HEK293 (cell line): Measurements from ENCODE around the gene HOXB8.

ENCODE experiments used
- BCL11B ChIP-seq: fragments of 450-650 bp; formaldehyde crosslinking; IDR thresholded peaks from 2 replicates; pipeline ENCODE4 v1.5.1; 2016; ENCODE audit warnings: low read depth, missing biosample characterization, missing genetic modification characterization
- MZF1 ChIP-seq: fragments of 450-650 bp; formaldehyde crosslinking; IDR thresholded peaks from 2 replicates; pipeline ENCODE4 v1.5.1; 2017; ENCODE audit warnings: missing biosample characterization, missing genetic modification characterization, borderline replicate concordance
- ZBTB49 ChIP-seq: fragments of 450-650 bp; formaldehyde crosslinking; IDR thresholded peaks from 2 replicates; pipeline ENCODE4 v1.5.1; 2016; ENCODE audit warnings: missing biosample characterization, missing genetic modification characterization, low read depth
- ZNF146 ChIP-seq: fragments of 450-650 bp; formaldehyde crosslinking; IDR thresholded peaks from 2 replicates; pipeline ENCODE4 v1.5.1; 2016; ENCODE audit warnings: missing biosample characterization, missing genetic modification characterization
- ZNF362 ChIP-seq: fragments of 450-650 bp; formaldehyde crosslinking; IDR thresholded peaks from 2 replicates; pipeline ENCODE4 v1.5.1; 2016; ENCODE audit warnings: missing biosample characterization, missing genetic modification characterization
- ZNF501 ChIP-seq: fragments of 450-650 bp; formaldehyde crosslinking; IDR thresholded peaks from 2 replicates; pipeline ENCODE4 v1.5.1; 2016; ENCODE audit warnings: missing biosample characterization, missing genetic modification characterization
- ZNF830 ChIP-seq: fragments of 450-650 bp; IDR thresholded peaks from 2 replicates; pipeline ENCODE4 v1.5.0; 2018; ENCODE audit warnings: missing biosample characterization, missing genetic modification characterization, low read depth, mild to moderate bottlenecking, moderate library complexity
- ZNF843 ChIP-seq: fragments of 450-650 bp; formaldehyde crosslinking; IDR thresholded peaks from 2 replicates; pipeline ENCODE4 v1.5.1; 2016; ENCODE audit warnings: missing biosample characterization, missing genetic modification characterization
- TF ChIP-seq, protein P1 (sequence below): fragments of 450-650 bp; formaldehyde crosslinking; IDR thresholded peaks from 2 replicates; pipeline ENCODE4 v1.5.1; 2016; ENCODE audit warnings: missing biosample characterization, missing genetic modification characterization
- TF ChIP-seq, protein P2 (sequence below): fragments of 450-650 bp; formaldehyde crosslinking; IDR thresholded peaks from 2 replicates; pipeline ENCODE4 v1.5.1; 2016; ENCODE audit warnings: missing biosample characterization, missing genetic modification characterization
- TF ChIP-seq, protein P3 (sequence below): fragments of 450-650 bp; formaldehyde crosslinking; optimal IDR thresholded peaks from 2 replicates; pipeline ENCODE3; 2016; ENCODE audit warnings: missing biosample characterization, mild to moderate bottlenecking, missing genetic modification characterization

- TF ChIP-seq, protein P1, sequence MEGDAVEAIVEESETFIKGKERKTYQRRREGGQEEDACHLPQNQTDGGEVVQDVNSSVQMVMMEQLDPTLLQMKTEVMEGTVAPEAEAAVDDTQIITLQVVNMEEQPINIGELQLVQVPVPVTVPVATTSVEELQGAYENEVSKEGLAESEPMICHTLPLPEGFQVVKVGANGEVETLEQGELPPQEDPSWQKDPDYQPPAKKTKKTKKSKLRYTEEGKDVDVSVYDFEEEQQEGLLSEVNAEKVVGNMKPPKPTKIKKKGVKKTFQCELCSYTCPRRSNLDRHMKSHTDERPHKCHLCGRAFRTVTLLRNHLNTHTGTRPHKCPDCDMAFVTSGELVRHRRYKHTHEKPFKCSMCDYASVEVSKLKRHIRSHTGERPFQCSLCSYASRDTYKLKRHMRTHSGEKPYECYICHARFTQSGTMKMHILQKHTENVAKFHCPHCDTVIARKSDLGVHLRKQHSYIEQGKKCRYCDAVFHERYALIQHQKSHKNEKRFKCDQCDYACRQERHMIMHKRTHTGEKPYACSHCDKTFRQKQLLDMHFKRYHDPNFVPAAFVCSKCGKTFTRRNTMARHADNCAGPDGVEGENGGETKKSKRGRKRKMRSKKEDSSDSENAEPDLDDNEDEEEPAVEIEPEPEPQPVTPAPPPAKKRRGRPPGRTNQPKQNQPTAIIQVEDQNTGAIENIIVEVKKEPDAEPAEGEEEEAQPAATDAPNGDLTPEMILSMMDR: 0 out of 2 replicates have a peak, but pooled peaks have one; percentile 7
- TF ChIP-seq ZNF501 (tag by site-specific recombination): no peak
- no peak for TF ChIP-seq ZNF146 (tag by site-specific recombination)
- TF ChIP-seq ZNF830 (tag by site-specific recombination): no peak
- TF ChIP-seq, protein P2, sequence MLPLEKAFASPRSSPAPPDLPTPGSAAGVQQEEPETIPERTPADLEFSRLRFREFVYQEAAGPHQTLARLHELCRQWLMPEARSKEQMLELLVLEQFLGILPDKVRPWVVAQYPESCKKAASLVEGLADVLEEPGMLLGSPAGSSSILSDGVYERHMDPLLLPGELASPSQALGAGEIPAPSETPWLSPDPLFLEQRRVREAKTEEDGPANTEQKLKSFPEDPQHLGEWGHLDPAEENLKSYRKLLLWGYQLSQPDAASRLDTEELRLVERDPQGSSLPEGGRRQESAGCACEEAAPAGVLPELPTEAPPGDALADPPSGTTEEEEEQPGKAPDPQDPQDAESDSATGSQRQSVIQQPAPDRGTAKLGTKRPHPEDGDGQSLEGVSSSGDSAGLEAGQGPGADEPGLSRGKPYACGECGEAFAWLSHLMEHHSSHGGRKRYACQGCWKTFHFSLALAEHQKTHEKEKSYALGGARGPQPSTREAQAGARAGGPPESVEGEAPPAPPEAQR (tag by site-specific recombination): no peak
- no peak for TF ChIP-seq BCL11B (tag by site-specific recombination)
- TF ChIP-seq ZBTB49 (tag by site-specific recombination): no peak
- no peak for TF ChIP-seq MZF1 (tag by site-specific recombination)
- TF ChIP-seq, protein P3, sequence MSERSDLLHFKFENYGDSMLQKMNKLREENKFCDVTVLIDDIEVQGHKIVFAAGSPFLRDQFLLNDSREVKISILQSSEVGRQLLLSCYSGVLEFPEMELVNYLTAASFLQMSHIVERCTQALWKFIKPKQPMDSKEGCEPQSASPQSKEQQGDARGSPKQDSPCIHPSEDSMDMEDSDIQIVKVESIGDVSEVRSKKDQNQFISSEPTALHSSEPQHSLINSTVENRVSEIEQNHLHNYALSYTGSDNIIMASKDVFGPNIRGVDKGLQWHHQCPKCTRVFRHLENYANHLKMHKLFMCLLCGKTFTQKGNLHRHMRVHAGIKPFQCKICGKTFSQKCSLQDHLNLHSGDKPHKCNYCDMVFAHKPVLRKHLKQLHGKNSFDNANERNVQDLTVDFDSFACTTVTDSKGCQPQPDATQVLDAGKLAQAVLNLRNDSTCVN (tag by site-specific recombination): no peak
- no peak for TF ChIP-seq ZNF362
- TF ChIP-seq ZNF843 (tag by site-specific recombination): no peak
Observed at GRCh38 chr17:48562934-48563333, 52.2 kb downstream of the HOXB8 start.
